ENCODE measurements around the gene KLHL29.

Gene KLHL29

GRCh38 chr2:23571085-23571484, 186.1 kb downstream of the KLHL29 start:
- no peak overlapping the region for H3K4me3 ChIP-seq (ENCODE audit: low read length)
- H4K20me1 ChIP-seq (ENCODE audit: control insufficient read depth, insufficient read depth, low read depth, low read length), result no peaks in the 10 kb centered on the region
- H3K9me3 ChIP-seq (ENCODE audit: control insufficient read depth, insufficient read depth, low read length), result no peaks in the 10 kb centered on the region
- H3K36me3 ChIP-seq (ENCODE audit: control insufficient read depth, low read length), result no peaks in the 10 kb centered on the region
- no peak overlapping the region for H3K4me2 ChIP-seq (ENCODE audit: low read length)
- no peaks in the 10 kb centered on the region for H3K79me2 ChIP-seq (ENCODE audit: control insufficient read depth, low read length)
- no peaks in the 10 kb centered on the region for H3F3A ChIP-seq (ENCODE audit: control insufficient read depth, insufficient read depth)
- H3K27me3 ChIP-seq (ENCODE audit: control insufficient read depth, low read length), result no peaks in the 10 kb centered on the region
- H3K9me2 ChIP-seq (replicated peaks; ENCODE audit: control insufficient read depth, low read length), result no peaks in the 10 kb centered on the region
- H3K4me1 ChIP-seq (ENCODE audit: control insufficient read depth, low read length), result no peaks in the 10 kb centered on the region
- TF ChIP-seq CTCF (IDR thresholded peaks at IDR 0.05; ENCODE audit: low read depth, low read length, poor library complexity, severe bottlenecking) (no peak), EZH2phosphoT487 (IDR thresholded peaks at IDR 0.05; ENCODE audit: borderline replicate concordance, low read length) (no peak)
- H3K27ac ChIP-seq (ENCODE audit: low read depth, low read length), result no peak overlapping the region

GRCh38 chr2:23571527-23572282, 186.7 kb downstream of the KLHL29 start:
- H3K27ac ChIP-seq (ENCODE audit: low read depth, low read length), result no peak overlapping the region
- H3K9me2 ChIP-seq (replicated peaks; ENCODE audit: control insufficient read depth, low read length), result no peaks in the 10 kb centered on the region
- H3K79me2 ChIP-seq (ENCODE audit: control insufficient read depth, low read length), result no peaks in the 10 kb centered on the region
- no peaks in the 10 kb centered on the region for H3K9me3 ChIP-seq (ENCODE audit: control insufficient read depth, insufficient read depth, low read length)
- H3F3A ChIP-seq (ENCODE audit: control insufficient read depth, insufficient read depth), result no peaks in the 10 kb centered on the region
- H3K36me3 ChIP-seq (ENCODE audit: control insufficient read depth, low read length), result no peaks in the 10 kb centered on the region
- no peaks in the 10 kb centered on the region for H4K20me1 ChIP-seq (ENCODE audit: control insufficient read depth, insufficient read depth, low read depth, low read length)
- no peak overlapping the region for H3K4me3 ChIP-seq (ENCODE audit: low read length)
- no peak overlapping the region for H3K4me2 ChIP-seq (ENCODE audit: low read length)
- H3K4me1 ChIP-seq (ENCODE audit: control insufficient read depth, low read length), result no peaks in the 10 kb centered on the region
- no peaks in the 10 kb centered on the region for H3K27me3 ChIP-seq (ENCODE audit: control insufficient read depth, low read length)
- TF ChIP-seq CTCF (IDR thresholded peaks at IDR 0.05; ENCODE audit: low read depth, low read length, poor library complexity, severe bottlenecking), result no peak
- no peak for TF ChIP-seq EZH2phosphoT487 (IDR thresholded peaks at IDR 0.05; ENCODE audit: borderline replicate concordance, low read length)

- H3F3A ChIP-seq (ENCODE audit: control insufficient read depth, insufficient read depth), result no peaks in the 10 kb centered on the region
- H3K27ac ChIP-seq (ENCODE audit: low read depth, low read length), result no peak overlapping the region
- H3K9me3 ChIP-seq (ENCODE audit: control insufficient read depth, insufficient read depth, low read length), result no peaks in the 10 kb centered on the region
- no peaks in the 10 kb centered on the region for H3K27me3 ChIP-seq (ENCODE audit: control insufficient read depth, low read length)
- no peaks in the 10 kb centered on the region for H3K9me2 ChIP-seq (replicated peaks; ENCODE audit: control insufficient read depth, low read length)
- H3K36me3 ChIP-seq (ENCODE audit: control insufficient read depth, low read length), result no peaks in the 10 kb centered on the region
- no peaks in the 10 kb centered on the region for H4K20me1 ChIP-seq (ENCODE audit: control insufficient read depth, insufficient read depth, low read depth, low read length)
- no peaks in the 10 kb centered on the region for H3K4me1 ChIP-seq (ENCODE audit: control insufficient read depth, low read length)
- no peaks in the 10 kb centered on the region for H3K79me2 ChIP-seq (ENCODE audit: control insufficient read depth, low read length)
- H3K4me2 ChIP-seq (ENCODE audit: low read length), result no peak overlapping the region
- TF ChIP-seq EZH2phosphoT487 (IDR thresholded peaks at IDR 0.05; ENCODE audit: borderline replicate concordance, low read length), result no peak
- no peak for TF ChIP-seq CTCF (IDR thresholded peaks at IDR 0.05; ENCODE audit: low read depth, low read length, poor library complexity, severe bottlenecking)
- no peak overlapping the region for H3K4me3 ChIP-seq (ENCODE audit: low read length)
These were observed 190.1 kb downstream of the KLHL29 start for GRCh38 chr2:23574919-23575654.
